GM21723 (cell line): ENCODE results near the gene MIF.
"Not testable (repeated sequence)": the region's sequence is repeated elsewhere in the genome, so short reads cannot be mapped to it uniquely, and the experiment has no call there.

ENCODE experiments used
- ATAC-seq: cut with Tn5 transposase; IDR thresholded peaks from one replicate; pipeline ENCODE4 v1.9.1; 2021; ENCODE audit warnings: mild to moderate bottlenecking, moderate library complexity; ENCODE audit not compliant: unreplicated experiment

MIF gene

GRCh38 chr22:23893945-23894709, at the start of gene MIF:
Gene MIF, plus strand, starts transcription at chr22:23894383. Its CDS starts 92 bp downstream, at chr22:23894475.
- ATAC-seq: peak; percentile 82

DNA sequence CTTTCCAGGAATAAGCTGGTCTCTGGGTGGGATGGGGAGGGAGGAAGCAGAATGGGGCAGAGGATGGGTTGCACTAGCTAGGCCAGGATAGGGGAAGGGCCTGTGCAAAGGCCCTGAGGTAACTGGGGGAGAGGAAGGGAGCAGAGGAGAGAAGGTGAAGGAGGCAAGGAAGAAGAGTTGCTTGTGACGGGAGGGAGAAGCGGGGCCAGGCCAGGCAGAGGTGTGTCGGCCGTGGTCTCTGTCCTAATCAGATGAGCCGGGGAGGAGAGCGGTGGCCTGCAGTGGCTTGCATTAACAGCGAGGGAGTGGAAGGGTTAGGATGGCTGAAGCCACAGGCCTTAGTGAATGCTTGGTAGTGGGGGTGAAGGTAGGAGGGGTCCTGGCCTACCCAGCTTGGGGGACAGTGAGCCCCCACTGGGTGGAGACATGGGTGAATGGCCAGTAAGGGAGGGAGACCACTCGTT, 49.4 kb upstream of the MIF start:
- ATAC-seq: no peak

DNA sequence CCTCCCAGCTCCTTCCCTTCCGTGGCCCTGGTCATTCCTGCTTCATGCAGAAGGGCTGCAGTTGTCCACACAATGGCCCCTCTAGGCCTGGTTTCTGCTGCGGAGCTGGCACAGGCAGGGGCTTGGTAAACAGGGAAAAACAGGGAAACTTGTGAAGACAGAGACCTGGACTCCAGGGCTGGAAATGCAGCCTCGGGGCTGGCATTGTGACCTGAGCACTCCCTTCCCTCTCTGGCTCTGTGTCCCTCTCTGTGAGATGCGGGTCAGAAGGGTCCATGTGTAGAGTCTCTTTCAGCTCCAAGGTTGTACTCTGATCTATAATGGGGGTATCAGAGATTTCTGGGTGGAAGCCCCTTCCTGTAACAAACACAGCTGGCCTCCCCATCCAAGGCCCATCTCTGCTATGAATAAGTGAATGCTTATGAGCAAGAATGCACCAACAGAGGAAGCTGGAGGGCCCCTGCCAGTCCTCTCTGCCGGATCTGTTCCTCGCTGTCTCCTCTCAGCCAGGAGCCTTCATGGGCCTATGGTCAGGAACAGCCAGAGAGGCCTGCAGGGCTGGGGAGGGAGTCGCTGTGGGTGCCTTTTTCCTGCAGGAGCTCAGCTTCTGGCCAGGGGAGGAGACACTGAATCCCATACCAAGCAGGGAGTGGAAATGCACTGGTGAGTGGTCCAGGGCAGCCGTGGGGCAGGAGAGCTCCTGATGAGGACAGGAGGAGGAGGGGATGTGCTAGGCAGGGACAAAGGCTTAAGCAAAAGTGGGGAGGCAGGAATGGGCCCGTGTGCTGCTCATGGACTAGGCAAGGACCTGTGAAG, 48.7 kb upstream of the MIF start:
- no peak for ATAC-seq

- no peak for ATAC-seq
These were observed 48.1 kb upstream of the MIF start for GRCh38 chr22:23846081-23846469.

DNA sequence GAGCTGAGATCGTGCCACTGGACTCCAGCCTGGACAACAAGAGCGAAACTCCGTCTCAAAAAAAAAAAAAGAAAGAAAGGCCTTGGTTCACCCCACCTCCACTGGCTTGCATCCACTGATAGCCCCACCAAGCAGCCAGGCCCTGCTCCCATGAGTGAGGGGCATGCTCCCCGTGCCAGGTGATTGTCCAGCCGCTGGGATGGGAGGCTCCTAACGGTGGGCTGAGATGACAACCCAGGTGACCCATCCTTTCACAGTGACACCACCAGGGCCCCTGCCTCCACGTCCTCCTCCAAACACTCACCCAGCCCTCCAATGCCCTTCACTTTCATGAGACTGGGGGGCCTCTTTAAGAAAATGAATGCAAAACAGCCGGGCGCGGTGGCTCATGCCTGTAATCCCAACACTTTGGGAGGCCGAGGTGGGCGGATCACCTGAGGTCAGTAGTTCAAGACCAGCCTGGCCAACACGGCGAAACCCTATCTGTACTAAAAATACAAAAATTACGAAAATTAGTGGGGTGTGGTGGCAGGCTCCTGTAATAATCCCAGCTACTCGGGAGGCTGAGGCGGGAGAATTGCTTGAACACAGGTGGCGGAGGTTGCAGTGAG, 46.8 kb upstream of the MIF start:
- ATAC-seq: no peak

- no peak for ATAC-seq
These were observed 46.0 kb upstream of the MIF start for GRCh38 chr22:23847991-23848864.

DNA sequence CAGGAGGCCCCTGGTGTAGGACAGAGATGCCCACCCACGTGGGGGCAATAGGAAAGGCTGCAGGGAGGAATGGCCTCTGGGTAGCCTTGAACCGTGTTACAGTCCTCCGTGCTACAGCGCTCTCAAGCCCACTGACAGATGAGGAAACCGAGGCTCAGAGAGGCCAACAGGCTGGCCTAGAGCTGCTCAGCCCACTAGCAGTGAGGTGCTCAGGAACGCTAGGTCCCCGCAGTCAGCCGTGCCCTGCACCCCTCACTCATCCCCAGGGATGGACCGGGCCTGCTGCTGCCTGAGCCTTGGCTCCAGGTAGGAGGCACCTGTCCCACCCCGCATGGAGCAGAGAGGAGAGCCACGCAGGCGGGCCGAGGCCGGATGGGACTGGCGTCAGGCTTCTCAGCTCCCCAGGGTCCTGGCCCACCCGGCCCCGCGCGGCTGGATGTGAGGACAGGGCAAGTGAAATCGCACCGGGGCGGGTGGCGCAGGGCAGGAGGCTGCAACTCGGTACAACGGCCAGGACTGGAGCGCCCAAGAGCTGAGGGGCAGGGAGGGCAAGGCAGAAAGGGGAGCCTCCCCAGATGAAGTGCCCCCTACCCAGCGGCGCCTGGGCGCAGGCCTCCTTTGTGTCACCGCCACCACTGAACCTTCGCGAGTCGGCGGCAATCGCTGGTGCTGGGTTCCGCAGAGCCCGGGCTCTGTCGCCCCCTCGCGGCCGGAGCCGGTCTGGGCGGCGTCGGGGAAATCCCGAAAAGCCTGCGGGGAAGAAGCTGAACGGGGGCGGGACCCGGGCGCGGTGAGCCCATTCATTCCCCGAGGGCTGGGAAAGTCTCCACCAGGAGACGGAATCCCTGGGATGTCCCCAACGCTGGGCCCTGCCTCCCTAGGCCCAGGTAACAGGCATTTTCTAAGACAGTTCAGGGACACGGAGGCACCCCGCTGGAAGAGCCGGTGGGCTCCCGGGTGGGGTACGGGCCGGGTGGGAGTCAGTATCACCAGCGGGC, 44.9 kb upstream of the MIF start:
- no peak for ATAC-seq

DNA sequence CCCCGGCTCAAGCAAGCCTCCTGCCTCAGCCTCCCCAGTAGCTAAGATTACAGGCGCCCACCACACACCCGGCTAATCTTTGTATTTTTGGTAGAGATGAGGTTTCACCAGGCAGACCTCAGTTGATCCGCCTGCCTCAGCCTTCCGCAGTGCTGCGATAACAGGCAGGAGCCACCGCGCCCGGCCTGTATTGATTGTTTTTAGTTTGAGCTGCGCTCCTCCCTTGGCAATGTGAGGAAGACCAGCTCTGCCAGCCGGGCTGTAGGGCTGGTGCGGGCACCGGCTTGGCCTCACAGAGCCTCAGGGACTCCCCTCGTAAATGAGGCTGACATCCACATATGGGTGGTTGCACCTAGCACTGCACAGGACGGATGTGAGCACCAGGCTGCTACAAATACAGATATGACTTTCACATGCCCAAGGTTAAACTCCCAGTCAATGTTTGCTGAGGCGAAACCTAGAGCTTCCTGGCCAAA, 44.0 kb upstream of the MIF start:
- ATAC-seq: no peak

GRCh38 chr22:23856721-23857605, 37.2 kb upstream of the MIF start:
- ATAC-seq: peak; percentile 40

GRCh38 chr22:23857606-23858483, 36.3 kb upstream of the MIF start, which contains the start of gene SLC2A11:
Gene SLC2A11, plus strand, starts transcription at chr22:23857875. Its CDS starts 125 bp downstream, at chr22:23858000.
- ATAC-seq: peak; percentile 90

GRCh38 chr22:23858484-23858815, 35.7 kb upstream of the MIF start:
- ATAC-seq: no peak

GRCh38 chr22:23859201-23859600, 35.0 kb upstream of the MIF start:
- no peak for ATAC-seq

DNA sequence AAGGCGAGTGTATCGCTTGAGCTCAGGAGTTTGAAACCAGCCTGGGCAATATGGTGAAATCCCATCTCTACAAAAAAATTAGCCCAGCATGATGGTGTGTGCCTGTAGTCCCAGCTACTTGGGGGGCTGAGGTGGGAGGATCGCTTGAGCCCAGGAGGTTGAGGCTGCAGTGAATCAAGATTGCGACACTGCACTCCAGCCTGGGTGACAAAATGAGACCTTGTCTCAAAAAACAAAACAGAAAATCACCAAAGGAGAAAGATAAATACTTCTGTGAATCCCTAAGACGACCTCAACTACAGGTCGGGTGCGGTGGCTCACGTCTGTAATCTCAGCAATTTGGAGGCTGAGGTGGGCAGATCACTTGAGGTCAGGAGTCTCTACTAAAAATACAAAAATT, 34.0 kb upstream of the MIF start:
- ATAC-seq: not testable (repeated sequence)

GRCh38 chr22:23862103-23862502, 32.1 kb upstream of the MIF start:
- no peak for ATAC-seq

- ATAC-seq: not testable (repeated sequence)
These were observed 29.6 kb upstream of the MIF start for GRCh38 chr22:23864499-23865154.

- no peak for ATAC-seq
These were observed 25.6 kb upstream of the MIF start for GRCh38 chr22:23868580-23868979.

GRCh38 chr22:23874871-23875270, 19.3 kb upstream of the MIF start:
- no peak for ATAC-seq
